ENCODE results near the gene PSMD10.

- TF ChIP-seq CTCF (IDR thresholded peaks at IDR 0.05; ENCODE audit: low read length) (no peak), EZH2 (optimal IDR thresholded peaks at IDR 0.05; ENCODE audit: low read depth, low read length) (no peak), EZH2phosphoT487 (IDR thresholded peaks at IDR 0.05; ENCODE audit: low read length) (no peak)
Observed at GRCh38 chrX:108064001-108064400, 27.3 kb downstream of the PSMD10 start.

Measured in MM.1S (cell line).